ENCODE results near the gene GGT7. TPM values are rescaled to one million over a fixed set of nuclear protein-coding genes. Genes with fewer than 3 reads are reported as not detected.

Gene GGT7
- total and polyA plus RNA-seq, 9 of the 15 experiments (the other 6 are each of a cell fraction or from before 2014, with no cell fraction given), result 0.04 to 18.3 (median 5.9) TPM

- FAIRE-seq (no peak), ATAC-seq (no peak), DNase-seq (ENCODE audit: extremely low read depth in 1 of 4, low spot score in 3 of 4) (no peak)
- H4K20me1 ChIP-seq (replicated peaks; ENCODE audit: control insufficient read depth, insufficient read depth, low read length), result no peaks in the 10 kb centered on the region
- H3K9me3 ChIP-seq (replicated peaks; ENCODE audit: control insufficient read depth, insufficient read depth, low read depth, low read length), result no peaks in the 10 kb centered on the region
- H3K9me1 ChIP-seq (ENCODE audit: control insufficient read depth, insufficient read depth, low read length), result no peaks in the 10 kb centered on the region
- WGBS (ENCODE audit: insufficient coverage, low coverage, missing lambda C conversion rate), result 32% methylated on average over 1 of the region's 1 CpG
- intact Hi-C loops (cut with micrococcal nuclease), result no loop called here
- ChIA-PET POLR2A (interaction anchor here (0.9 kb wide), 1 partner anchor 17 kb away, joined by 3 read pairs; no protein-coding TSS in a partner anchor), CTCF (ENCODE audit: low intra/inter-chr PET ratio) (no interaction called here)
- no peaks in the 10 kb centered on the region for H3K27me3 ChIP-seq (ENCODE audit: control insufficient read depth in 2 of 2, insufficient read depth in 2 of 2, low read length in 2 of 2)
- H3K36me3 ChIP-seq (ENCODE audit: control insufficient read depth, insufficient read depth, low read length), result peaks cover 40% of the 10 kb centered on the region
- no peak overlapping the region for H3K27ac ChIP-seq (ENCODE audit: extremely low read depth, low read depth, low read length)
- H3K4me2 ChIP-seq (ENCODE audit: insufficient read depth, low read length), result no peak overlapping the region
- H3K79me2 ChIP-seq (ENCODE audit: control insufficient read depth, insufficient read depth, low read length), result peaks cover 45% of the 10 kb centered on the region; the same call in 2 of the 3 replicates
- no peak overlapping the region for H3K9ac ChIP-seq (ENCODE audit: insufficient read depth in 1 of 2, low read depth in 2 of 2, low read length in 2 of 2)
- BruUV-seq (replicated peaks), result no TSS peak
- H2AFZ ChIP-seq (ENCODE audit: low read depth, low read length), result no peak overlapping the region
- TF ChIP-seq EWSR1 (IDR thresholded peaks at IDR 0.05; ENCODE audit: borderline replicate concordance, low read depth, partially characterized antibody), result no peak
- TF ChIP-seq ZNF668 (CRISPR knock-in tag; IDR thresholded peaks at IDR 0.05), result no peak
- TF ChIP-seq CREM (IDR thresholded peaks at IDR 0.05; ENCODE audit: low read depth), result no peak
- TF ChIP-seq ZNF277 (CRISPR knock-in tag; IDR thresholded peaks at IDR 0.05; ENCODE audit: borderline replicate concordance), result no peak
- no peak for TF ChIP-seq ZNF197 (CRISPR knock-in tag; IDR thresholded peaks at IDR 0.05; ENCODE audit: low read depth)
- no peak for TF ChIP-seq IRF2 (CRISPR knock-in tag; IDR thresholded peaks at IDR 0.05)
- TF ChIP-seq, protein P1, sequence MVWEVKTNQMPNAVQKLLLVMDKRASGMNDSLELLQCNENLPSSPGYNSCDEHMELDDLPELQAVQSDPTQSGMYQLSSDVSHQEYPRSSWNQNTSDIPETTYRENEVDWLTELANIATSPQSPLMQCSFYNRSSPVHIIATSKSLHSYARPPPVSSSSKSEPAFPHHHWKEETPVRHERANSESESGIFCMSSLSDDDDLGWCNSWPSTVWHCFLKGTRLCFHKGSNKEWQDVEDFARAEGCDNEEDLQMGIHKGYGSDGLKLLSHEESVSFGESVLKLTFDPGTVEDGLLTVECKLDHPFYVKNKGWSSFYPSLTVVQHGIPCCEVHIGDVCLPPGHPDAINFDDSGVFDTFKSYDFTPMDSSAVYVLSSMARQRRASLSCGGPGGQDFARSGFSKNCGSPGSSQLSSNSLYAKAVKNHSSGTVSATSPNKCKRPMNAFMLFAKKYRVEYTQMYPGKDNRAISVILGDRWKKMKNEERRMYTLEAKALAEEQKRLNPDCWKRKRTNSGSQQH (CRISPR knock-in tag; IDR thresholded peaks at IDR 0.05), result no peak
- no peak for TF ChIP-seq E2F4 (CRISPR knock-in tag; IDR thresholded peaks at IDR 0.05; ENCODE audit: low read depth)
- no peak for TF ChIP-seq SMAD2 (IDR thresholded peaks at IDR 0.05; ENCODE audit: low read depth, low read length)
- TF ChIP-seq RNF219 (CRISPR knock-in tag; IDR thresholded peaks at IDR 0.05), result no peak
- TF ChIP-seq, protein P2, sequence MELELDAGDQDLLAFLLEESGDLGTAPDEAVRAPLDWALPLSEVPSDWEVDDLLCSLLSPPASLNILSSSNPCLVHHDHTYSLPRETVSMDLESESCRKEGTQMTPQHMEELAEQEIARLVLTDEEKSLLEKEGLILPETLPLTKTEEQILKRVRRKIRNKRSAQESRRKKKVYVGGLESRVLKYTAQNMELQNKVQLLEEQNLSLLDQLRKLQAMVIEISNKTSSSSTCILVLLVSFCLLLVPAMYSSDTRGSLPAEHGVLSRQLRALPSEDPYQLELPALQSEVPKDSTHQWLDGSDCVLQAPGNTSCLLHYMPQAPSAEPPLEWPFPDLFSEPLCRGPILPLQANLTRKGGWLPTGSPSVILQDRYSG (tag; conservative IDR thresholded peaks at IDR 0.05; ENCODE audit: low read depth), result no peak
- TF ChIP-seq ZNF224 (CRISPR knock-in tag; IDR thresholded peaks at IDR 0.05), result no peak
- no peak for TF ChIP-seq SAFB (IDR thresholded peaks at IDR 0.05; ENCODE audit: borderline replicate concordance, low read depth, low read length)
- no peak for TF ChIP-seq LCOR (CRISPR knock-in tag; IDR thresholded peaks at IDR 0.05)
- in situ Hi-C loops (cut with MboI), result no loop called here
- H3K4me1 ChIP-seq (replicated peaks in 1 of 2; ENCODE audit: control insufficient read depth in 2 of 2, insufficient read depth in 2 of 2, low read length in 2 of 2), result peaks cover 7 to 21% of the 10 kb centered on the region in 2 experiments; a peak in 4 of 5 replicates
- H3K4me3 ChIP-seq, result no peak overlapping the region
These were observed 22.1 kb upstream of the GGT7 start for GRCh38 chr20:34894723-34895122.
